GM21360 (cell line): Measurements from ENCODE around the gene PTPRD.

Experiments
- ATAC-seq: cut with Tn5 transposase; IDR thresholded peaks from one replicate; pipeline ENCODE4 v1.9.1; 2021; ENCODE audit warnings: mild to moderate bottlenecking, moderate library complexity; ENCODE audit not compliant: unreplicated experiment

The PTPRD gene

GRCh38 chr9:8880060-8880459 lies 1732.7 kb downstream of the PTPRD start:
- ATAC-seq = no peak

GRCh38 chr9:8879284-8879683 lies 1733.5 kb downstream of the PTPRD start:
- no peak for ATAC-seq

GRCh38 chr9:8877753-8878494 lies 1734.9 kb downstream of the PTPRD start:
- ATAC-seq = no peak

- no peak for ATAC-seq
Measured at GRCh38 chr9:8876303-8876702, 1736.5 kb downstream of the PTPRD start.

GRCh38 chr9:8874482-8874881 lies 1738.3 kb downstream of the PTPRD start:
- no peak for ATAC-seq

GRCh38 chr9:8872802-8873201 lies 1740.0 kb downstream of the PTPRD start:
- ATAC-seq = no peak

GRCh38 chr9:8871796-8872445 lies 1740.9 kb downstream of the PTPRD start:
- no peak for ATAC-seq

- no peak for ATAC-seq
Measured at GRCh38 chr9:8871396-8871795, 1741.4 kb downstream of the PTPRD start.

- no peak for ATAC-seq
Measured at GRCh38 chr9:8869812-8870211, 1743.0 kb downstream of the PTPRD start.

- no peak for ATAC-seq
Measured at GRCh38 chr9:8868632-8869031, 1744.2 kb downstream of the PTPRD start.

- ATAC-seq = no peak
Measured at GRCh38 chr9:8867148-8867547, 1745.7 kb downstream of the PTPRD start.

GRCh38 chr9:8864545-8864896 lies 1748.3 kb downstream of the PTPRD start:
- ATAC-seq = no peak

- no peak for ATAC-seq
Measured at GRCh38 chr9:8863886-8864544, 1748.8 kb downstream of the PTPRD start.

- no peak for ATAC-seq
Measured at GRCh38 chr9:8863069-8863468, 1749.7 kb downstream of the PTPRD start.

GRCh38 chr9:8860925-8861324 lies 1751.9 kb downstream of the PTPRD start:
- ATAC-seq = no peak

GRCh38 chr9:8860086-8860485 lies 1752.7 kb downstream of the PTPRD start:
- no peak for ATAC-seq

- no peak for ATAC-seq
Measured at GRCh38 chr9:8859416-8859815, 1753.4 kb downstream of the PTPRD start.

- no peak for ATAC-seq
Measured at GRCh38 chr9:8858596-8859161, 1754.1 kb downstream of the PTPRD start.

- ATAC-seq = no peak
Measured at GRCh38 chr9:8857926-8858595, 1754.7 kb downstream of the PTPRD start.

- ATAC-seq = no peak
Measured at GRCh38 chr9:8857068-8857925, 1755.5 kb downstream of the PTPRD start.
